ENCODE data around the gene CELF1. TPM values are rescaled to one million over a fixed set of nuclear protein-coding genes. Genes with fewer than 3 reads are reported as not detected.

Gene CELF1
- total RNA-seq, 1 donor from 2014 or later = 125 TPM

DNA sequence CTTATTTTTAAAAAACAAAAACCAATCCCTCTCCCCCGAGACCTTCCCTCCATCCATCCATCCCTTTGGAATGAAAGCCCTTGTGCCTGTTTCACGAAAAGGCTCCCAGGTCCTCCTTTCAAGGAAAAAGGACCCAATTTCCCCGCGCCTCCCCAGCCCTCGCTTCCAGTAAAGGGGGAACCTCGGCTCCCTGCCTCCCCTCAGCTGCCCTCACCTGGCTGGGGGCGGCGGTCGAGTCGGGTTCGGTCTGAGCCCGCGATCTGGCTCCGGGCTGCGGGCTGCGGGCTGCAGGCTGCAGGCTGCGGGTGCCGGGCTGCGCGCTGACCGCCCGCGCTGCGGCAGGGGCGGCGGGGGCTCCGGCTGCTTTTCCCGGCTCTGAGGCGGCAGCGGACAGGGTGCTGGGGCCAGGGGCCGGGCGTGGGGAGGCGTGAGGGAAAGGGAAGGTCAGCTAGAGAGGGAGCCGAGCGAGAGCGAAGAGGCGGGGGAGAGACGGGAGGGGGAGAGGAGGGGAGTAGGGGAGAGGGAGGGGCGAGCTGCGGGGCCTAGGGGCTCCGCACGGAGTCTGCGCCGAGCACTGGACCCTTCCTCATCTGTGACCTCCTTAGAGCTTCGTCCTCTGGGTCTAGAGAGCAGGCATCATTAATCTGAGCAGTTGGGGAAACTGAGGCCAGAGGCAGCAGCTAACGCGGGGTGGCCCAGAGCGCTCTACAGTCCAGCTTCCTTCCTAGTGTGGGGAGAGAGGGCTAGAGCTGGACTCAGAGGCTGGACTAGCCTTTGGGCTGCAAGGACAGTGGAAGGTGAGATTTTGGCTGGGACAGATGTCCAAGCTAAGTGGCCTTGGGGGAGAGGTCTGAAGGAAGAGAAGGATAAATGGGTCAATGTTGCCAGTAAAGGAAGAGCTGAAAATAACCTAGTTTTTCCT, 41.3 kb upstream of the CELF1 start, which contains the start of gene C1QTNF4:
TSS of gene C1QTNF4 (minus strand) at position 478 of the 922 bp plus-strand sequence. CDS start 3,601 bp downstream, outside the sequence.
- Mint-ChIP-seq H3K27ac (peak within 1 kb of the TSS; percentile 5), H3K4me3 (peak within 1 kb of the TSS; percentile 82), H3K36me3 (no peaks in the 10 kb centered on the region)

DNA sequence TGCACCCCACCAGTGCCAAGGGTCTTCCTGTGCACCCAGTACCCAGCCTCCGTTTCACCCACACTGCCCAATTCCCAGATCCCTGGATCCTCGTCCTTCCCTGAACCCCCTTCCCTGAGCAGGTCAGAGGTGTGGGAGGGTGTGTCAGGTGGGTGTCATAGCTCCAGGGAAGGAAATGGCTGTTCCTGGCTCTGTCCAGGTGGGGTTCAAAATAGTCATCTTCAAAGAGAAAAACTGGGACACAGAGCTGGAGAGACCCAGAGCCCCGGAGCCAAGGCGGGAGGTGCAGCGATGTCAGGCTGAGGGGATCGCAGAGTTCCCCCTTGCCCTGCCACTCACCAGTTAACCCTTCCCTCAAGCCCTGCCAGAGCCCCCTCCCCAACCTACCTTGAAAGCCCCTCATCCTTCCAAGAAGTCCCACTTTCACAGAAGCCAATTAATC, 40.6 kb upstream of the CELF1 start:
- TF ChIP-seq, protein P1, sequence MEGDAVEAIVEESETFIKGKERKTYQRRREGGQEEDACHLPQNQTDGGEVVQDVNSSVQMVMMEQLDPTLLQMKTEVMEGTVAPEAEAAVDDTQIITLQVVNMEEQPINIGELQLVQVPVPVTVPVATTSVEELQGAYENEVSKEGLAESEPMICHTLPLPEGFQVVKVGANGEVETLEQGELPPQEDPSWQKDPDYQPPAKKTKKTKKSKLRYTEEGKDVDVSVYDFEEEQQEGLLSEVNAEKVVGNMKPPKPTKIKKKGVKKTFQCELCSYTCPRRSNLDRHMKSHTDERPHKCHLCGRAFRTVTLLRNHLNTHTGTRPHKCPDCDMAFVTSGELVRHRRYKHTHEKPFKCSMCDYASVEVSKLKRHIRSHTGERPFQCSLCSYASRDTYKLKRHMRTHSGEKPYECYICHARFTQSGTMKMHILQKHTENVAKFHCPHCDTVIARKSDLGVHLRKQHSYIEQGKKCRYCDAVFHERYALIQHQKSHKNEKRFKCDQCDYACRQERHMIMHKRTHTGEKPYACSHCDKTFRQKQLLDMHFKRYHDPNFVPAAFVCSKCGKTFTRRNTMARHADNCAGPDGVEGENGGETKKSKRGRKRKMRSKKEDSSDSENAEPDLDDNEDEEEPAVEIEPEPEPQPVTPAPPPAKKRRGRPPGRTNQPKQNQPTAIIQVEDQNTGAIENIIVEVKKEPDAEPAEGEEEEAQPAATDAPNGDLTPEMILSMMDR (conservative IDR thresholded peaks at IDR 0.05) = no peak

More for the DNA sequence above, 41.3 kb upstream of the CELF1 start, which contains the start of gene C1QTNF4:
- peaks cover 40% of the 10 kb centered on the region for H3K27me3 Mint-ChIP-seq
- H3K4me1 Mint-ChIP-seq (ENCODE audit: unreplicated experiment) = peaks cover 13% of the 10 kb centered on the region
- no peaks in the 10 kb centered on the region for H3K9me3 Mint-ChIP-seq
- no peak for DNase-seq (ENCODE audit: extremely low spot score, unreplicated experiment)
- TF ChIP-seq, protein P1 (conservative IDR thresholded peaks at IDR 0.05) = no peak

DNA sequence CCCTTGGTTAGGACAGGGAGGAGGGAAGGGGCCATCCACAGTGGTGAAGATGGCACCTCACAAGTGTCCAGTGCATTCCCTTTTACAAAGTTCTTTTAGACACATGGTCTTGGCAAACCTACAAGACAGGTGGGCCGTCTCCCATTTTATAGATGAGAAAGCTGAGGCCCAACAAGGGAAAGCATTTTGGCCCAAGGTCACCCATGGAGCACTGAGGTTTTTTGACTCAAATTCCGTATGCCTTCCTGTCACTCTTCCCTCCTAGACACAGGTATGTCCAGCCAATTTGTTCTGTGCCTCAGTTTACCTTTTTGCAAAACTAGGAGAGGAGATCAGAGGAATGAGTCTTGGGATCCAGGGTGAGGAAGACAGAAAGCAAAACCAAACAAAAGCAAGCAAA, 40.0 kb upstream of the CELF1 start:
- peaks cover 40% of the 10 kb centered on the region for H3K27me3 Mint-ChIP-seq
- H3K27ac Mint-ChIP-seq = no peak overlapping the region
- DNase-seq (ENCODE audit: extremely low spot score, unreplicated experiment) = no peak
- peaks cover 10% of the 10 kb centered on the region for H3K4me1 Mint-ChIP-seq (ENCODE audit: unreplicated experiment)
- peak overlapping the region; percentile 82 for H3K4me3 Mint-ChIP-seq
- TF ChIP-seq, protein P1 (conservative IDR thresholded peaks at IDR 0.05) = no peak
- no peaks in the 10 kb centered on the region for H3K36me3 Mint-ChIP-seq
- no peaks in the 10 kb centered on the region for H3K9me3 Mint-ChIP-seq

More for the DNA sequence above, 40.6 kb upstream of the CELF1 start:
- Mint-ChIP-seq H3K9me3 (no peaks in the 10 kb centered on the region), H3K36me3 (no peaks in the 10 kb centered on the region), H3K27ac (no peak overlapping the region), H3K4me1 (ENCODE audit: unreplicated experiment) (peaks cover 10% of the 10 kb centered on the region), H3K4me3 (peak overlapping the region; percentile 82), H3K27me3 (peaks cover 40% of the 10 kb centered on the region)
- DNase-seq (ENCODE audit: extremely low spot score, unreplicated experiment) = no peak

DNA sequence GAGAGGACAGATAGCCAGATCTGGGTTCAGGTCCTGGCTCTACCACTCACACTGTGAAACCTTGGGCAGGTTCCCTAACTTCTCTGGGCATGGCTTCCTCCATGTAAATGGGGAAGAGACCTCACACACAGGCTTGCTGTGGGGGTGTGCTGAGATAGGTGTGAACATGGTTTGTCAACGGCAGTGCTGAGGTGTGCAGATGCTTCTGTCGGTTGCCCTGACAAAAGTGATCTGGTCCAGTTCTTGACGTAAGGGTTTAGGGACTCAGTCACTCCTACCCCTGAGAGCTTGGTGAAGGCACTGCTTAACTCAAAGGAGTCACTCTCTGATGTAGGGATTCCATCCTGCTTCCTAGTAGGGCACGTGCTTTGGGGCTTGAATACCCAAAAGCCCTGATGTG, 39.3 kb upstream of the CELF1 start:
- TF ChIP-seq, protein P1 (conservative IDR thresholded peaks at IDR 0.05) = no peak
- no peaks in the 10 kb centered on the region for H3K36me3 Mint-ChIP-seq
- peaks cover 10% of the 10 kb centered on the region for H3K4me1 Mint-ChIP-seq (ENCODE audit: unreplicated experiment)
- peak overlapping the region; percentile 41 for H3K4me3 Mint-ChIP-seq
- no peaks in the 10 kb centered on the region for H3K9me3 Mint-ChIP-seq
- DNase-seq (ENCODE audit: extremely low spot score, unreplicated experiment) = no peak
- no peak overlapping the region for H3K27ac Mint-ChIP-seq
- H3K27me3 Mint-ChIP-seq = peaks cover 40% of the 10 kb centered on the region

DNA sequence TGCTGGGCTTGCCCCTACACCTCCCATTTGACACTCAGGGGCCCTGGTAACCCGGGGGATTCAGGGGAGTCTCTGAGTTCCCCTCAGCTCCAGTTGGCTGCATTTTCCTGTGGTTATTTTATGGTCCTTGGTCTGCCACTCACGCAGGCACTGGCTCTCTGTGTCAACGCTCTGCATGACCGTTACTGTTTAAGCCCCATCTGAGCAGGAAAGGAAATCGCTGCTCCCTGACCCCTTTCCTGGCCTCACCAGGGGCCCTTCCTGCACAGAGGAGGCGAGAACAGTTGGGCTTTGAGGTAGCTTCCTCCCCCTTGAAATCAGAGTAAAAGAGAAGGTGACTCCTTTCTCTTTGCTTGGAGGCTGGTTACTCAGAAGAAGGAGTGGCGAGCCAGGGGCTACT, 38.8 kb upstream of the CELF1 start:
- H3K4me3 Mint-ChIP-seq = no peak overlapping the region
- no peak overlapping the region for H3K27ac Mint-ChIP-seq

More for the DNA sequence above, 38.8 kb upstream of the CELF1 start:
- Mint-ChIP-seq H3K4me1 (ENCODE audit: unreplicated experiment) (peaks cover 10% of the 10 kb centered on the region), H3K36me3 (no peaks in the 10 kb centered on the region), H3K9me3 (no peaks in the 10 kb centered on the region), H3K27me3 (peaks cover 40% of the 10 kb centered on the region)
- TF ChIP-seq, protein P1 (conservative IDR thresholded peaks at IDR 0.05) = no peak
- DNase-seq (ENCODE audit: extremely low spot score, unreplicated experiment) = no peak
